SK-N-SH treated with all-trans-retinoic acid at 6 μM for 48 hours (cell line): ENCODE measurements around the gene ETS1.
A peak's percentile ranks its signal among the peaks of the same experiment; 100 is the strongest.

Source experiments
- ATAC-seq: fragments of 200-7000 bp; cut with Tn5 transposase; 3 replicates; pipeline ENCODE4 v1.9.1; 2020; ENCODE audit warnings: mild to moderate bottlenecking, moderate library complexity
- ARNTL ChIP-seq: fragments of 450-650 bp; formaldehyde crosslinking; IDR thresholded peaks from 2 replicates; pipeline ENCODE4 v1.5.0; 2020; ENCODE audit warnings: low read depth, mild to moderate bottlenecking, moderate library complexity, borderline replicate concordance
- BACH2 ChIP-seq: fragments of 250-450 bp; sonication (Bioruptor Pico); IDR thresholded peaks from 2 replicates; pipeline ENCODE4 v1.9.0; 2021; ENCODE audit warnings: mild to moderate bottlenecking, borderline replicate concordance
- CSDC2 ChIP-seq: fragments of 250-450 bp; sonication (Bioruptor Pico); IDR thresholded peaks from 2 replicates; pipeline ENCODE4 v1.5.0; 2020; ENCODE audit warnings: mild to moderate bottlenecking, moderate library complexity
- ISL1 ChIP-seq: fragments of 250-450 bp; sonication (Bioruptor Pico); IDR thresholded peaks from 2 replicates; pipeline ENCODE4 v2.1.2; 2022; ENCODE audit warnings: mild to moderate bottlenecking, moderate library complexity
- OSR1 ChIP-seq: fragments of 250-450 bp; sonication (Bioruptor Pico); IDR thresholded peaks from 2 replicates; pipeline ENCODE4 v1.8.0; 2022; ENCODE audit warnings: moderate library complexity, mild to moderate bottlenecking, inconsistent platforms
- PPARA ChIP-seq: fragments of 250-450 bp; sonication (Bioruptor Pico); IDR thresholded peaks from 2 replicates; pipeline ENCODE4 v1.5.0; 2020; ENCODE audit warnings: mild to moderate bottlenecking, borderline replicate concordance
- RARB ChIP-seq: fragments of 250-450 bp; sonication (Bioruptor Pico); IDR thresholded peaks from 2 replicates; pipeline ENCODE4 v1.8.0; 2021; ENCODE audit warnings: mild to moderate bottlenecking, moderate library complexity
- SNAI2 ChIP-seq: fragments of 250-450 bp; sonication (Bioruptor Pico); IDR thresholded peaks from 2 replicates; pipeline ENCODE4 v1.5.0; 2020; ENCODE audit warnings: mild to moderate bottlenecking, moderate library complexity
- TCF4 ChIP-seq: fragments of 250-450 bp; sonication (Bioruptor Pico); IDR thresholded peaks from 2 replicates; pipeline ENCODE4 v1.8.0; 2021; ENCODE audit warnings: mild to moderate bottlenecking, moderate library complexity, borderline replicate concordance
- TOX ChIP-seq: fragments of 250-450 bp; sonication (Bioruptor Pico); IDR thresholded peaks from 2 replicates; pipeline ENCODE4 v1.8.0; 2021; ENCODE audit warnings: mild to moderate bottlenecking, moderate library complexity, borderline replicate concordance
- ZC3H10 ChIP-seq: fragments of 250-450 bp; sonication (Bioruptor Pico); IDR thresholded peaks from 2 replicates; pipeline ENCODE4 v1.5.1; 2021; ENCODE audit warnings: mild to moderate bottlenecking, moderate library complexity
- ZFP3 ChIP-seq: fragments of 250-450 bp; sonication (Bioruptor Pico); IDR thresholded peaks from 2 replicates; pipeline ENCODE4 v1.5.0; 2020; ENCODE audit warnings: mild to moderate bottlenecking, moderate library complexity
- ZNF565 ChIP-seq: fragments of 450-650 bp; formaldehyde crosslinking; conservative IDR thresholded peaks from 2 replicates; pipeline ENCODE4 v1.5.0; 2020; ENCODE audit warnings: low read depth, mild to moderate bottlenecking, moderate library complexity
- TF ChIP-seq, protein P1 (sequence below): fragments of 250-450 bp; sonication (Bioruptor Pico); IDR thresholded peaks from 2 replicates; pipeline ENCODE4 v1.8.0; 2021; ENCODE audit warnings: low read depth, mild to moderate bottlenecking, moderate library complexity, borderline replicate concordance
- TF ChIP-seq, protein P2 (sequence below): fragments of 250-450 bp; sonication (Bioruptor Pico); IDR thresholded peaks from 2 replicates; pipeline ENCODE4 v1.5.1; 2021; ENCODE audit warnings: mild to moderate bottlenecking, moderate library complexity
- TF ChIP-seq, protein P3 (sequence below): fragments of 250-450 bp; sonication (Bioruptor Pico); IDR thresholded peaks from 2 replicates; pipeline ENCODE4 v1.5.0; 2020; ENCODE audit warnings: mild to moderate bottlenecking, moderate library complexity
- TF ChIP-seq, protein P4 (sequence below): fragments of 250-450 bp; sonication (Bioruptor Pico); IDR thresholded peaks from 2 replicates; pipeline ENCODE4 v1.8.0; 2020; ENCODE audit warnings: mild to moderate bottlenecking, moderate library complexity, borderline replicate concordance

Gene ETS1

DNA sequence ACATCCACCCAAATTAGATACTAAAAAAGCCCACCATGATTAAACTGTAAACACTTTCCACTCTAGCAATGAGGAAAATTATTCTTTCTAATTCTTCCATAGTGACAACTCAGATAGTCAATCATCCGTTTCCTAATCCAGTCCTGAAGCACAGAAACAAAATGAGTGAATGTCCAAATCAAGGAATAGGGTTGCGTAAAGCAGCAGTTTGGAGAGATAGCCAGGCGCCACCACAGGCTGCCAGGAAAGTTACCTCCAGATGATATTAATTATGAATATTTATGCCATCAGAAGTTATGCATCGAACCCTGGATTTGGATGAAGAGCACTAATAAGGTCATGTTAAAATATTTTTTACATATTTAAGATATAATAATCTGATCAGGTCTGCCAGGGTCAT is 63.2 kb downstream of the ETS1 start:
- ATAC-seq: no peak

DNA sequence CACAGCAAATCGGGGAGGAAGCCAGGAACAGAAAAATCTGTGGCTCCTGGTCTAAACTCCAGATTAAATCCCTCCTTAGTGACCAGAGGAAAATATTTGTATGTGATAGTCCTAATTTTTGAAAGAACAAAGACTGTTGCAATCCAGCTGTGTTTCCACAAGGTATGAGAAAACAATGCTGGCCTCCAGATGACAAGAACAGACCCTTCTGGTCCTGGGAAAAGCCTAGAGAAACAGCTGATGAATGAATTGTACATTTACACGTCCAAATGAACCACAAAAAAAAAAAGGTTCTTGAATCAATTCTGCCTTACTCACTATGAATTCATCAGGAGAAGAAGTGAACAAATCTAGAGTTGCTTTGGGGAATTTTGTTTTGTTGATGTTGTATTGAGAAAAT is 63.7 kb downstream of the ETS1 start:
- TF ChIP-seq, protein P1, sequence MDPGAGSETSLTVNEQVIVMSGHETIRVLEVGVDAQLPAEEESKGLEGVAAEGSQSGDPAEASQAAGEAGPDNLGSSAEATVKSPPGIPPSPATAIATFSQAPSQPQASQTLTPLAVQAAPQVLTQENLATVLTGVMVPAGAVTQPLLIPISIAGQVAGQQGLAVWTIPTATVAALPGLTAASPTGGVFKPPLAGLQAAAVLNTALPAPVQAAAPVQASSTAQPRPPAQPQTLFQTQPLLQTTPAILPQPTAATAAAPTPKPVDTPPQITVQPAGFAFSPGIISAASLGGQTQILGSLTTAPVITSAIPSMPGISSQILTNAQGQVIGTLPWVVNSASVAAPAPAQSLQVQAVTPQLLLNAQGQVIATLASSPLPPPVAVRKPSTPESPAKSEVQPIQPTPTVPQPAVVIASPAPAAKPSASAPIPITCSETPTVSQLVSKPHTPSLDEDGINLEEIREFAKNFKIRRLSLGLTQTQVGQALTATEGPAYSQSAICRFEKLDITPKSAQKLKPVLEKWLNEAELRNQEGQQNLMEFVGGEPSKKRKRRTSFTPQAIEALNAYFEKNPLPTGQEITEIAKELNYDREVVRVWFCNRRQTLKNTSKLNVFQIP (CRISPR knock-in tag): no peak
- no peak for TF ChIP-seq ARNTL
- TF ChIP-seq ZNF565 (CRISPR knock-in tag): no peak
- TF ChIP-seq ZC3H10 (CRISPR knock-in tag): no peak

More for the DNA sequence above, 63.2 kb downstream of the ETS1 start:
- 0 out of 2 replicates have a peak, but pooled peaks have one; percentile 31 for TF ChIP-seq ISL1
- TF ChIP-seq TOX (CRISPR knock-in tag): no peak

DNA sequence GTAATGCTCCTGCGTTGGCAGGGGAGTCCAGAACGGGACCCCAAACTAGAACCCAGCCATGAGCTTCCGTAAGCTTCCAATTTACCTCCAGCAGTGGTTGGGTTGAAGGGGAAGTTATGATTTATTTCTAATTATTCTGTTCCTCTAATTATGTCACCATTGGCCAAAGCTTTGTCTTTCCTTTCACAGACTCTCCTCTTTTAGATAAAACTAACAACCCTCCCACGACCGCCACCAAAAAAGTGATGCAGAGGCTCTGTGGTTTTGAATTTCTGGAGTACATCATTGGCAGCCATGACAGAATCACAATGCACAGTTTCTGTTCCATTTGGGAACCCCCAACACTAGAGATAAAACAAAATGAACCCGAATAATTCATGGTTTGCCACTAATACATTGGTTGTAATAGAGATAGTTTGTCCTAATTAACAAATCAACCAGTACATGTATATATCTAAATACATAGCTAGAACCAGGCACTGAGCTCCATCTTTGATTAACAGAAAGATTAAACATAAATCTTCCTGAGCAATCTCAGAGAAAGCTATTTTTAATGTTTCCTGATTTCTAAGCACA is 64.3 kb downstream of the ETS1 start:
- TF ChIP-seq, protein P2, sequence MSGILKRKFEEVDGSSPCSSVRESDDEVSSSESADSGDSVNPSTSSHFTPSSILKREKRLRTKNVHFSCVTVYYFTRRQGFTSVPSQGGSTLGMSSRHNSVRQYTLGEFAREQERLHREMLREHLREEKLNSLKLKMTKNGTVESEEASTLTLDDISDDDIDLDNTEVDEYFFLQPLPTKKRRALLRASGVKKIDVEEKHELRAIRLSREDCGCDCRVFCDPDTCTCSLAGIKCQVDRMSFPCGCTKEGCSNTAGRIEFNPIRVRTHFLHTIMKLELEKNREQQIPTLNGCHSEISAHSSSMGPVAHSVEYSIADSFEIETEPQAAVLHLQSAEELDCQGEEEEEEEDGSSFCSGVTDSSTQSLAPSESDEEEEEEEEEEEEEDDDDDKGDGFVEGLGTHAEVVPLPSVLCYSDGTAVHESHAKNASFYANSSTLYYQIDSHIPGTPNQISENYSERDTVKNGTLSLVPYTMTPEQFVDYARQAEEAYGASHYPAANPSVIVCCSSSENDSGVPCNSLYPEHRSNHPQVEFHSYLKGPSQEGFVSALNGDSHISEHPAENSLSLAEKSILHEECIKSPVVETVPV (CRISPR knock-in tag): no peak
- TF ChIP-seq, protein P3, sequence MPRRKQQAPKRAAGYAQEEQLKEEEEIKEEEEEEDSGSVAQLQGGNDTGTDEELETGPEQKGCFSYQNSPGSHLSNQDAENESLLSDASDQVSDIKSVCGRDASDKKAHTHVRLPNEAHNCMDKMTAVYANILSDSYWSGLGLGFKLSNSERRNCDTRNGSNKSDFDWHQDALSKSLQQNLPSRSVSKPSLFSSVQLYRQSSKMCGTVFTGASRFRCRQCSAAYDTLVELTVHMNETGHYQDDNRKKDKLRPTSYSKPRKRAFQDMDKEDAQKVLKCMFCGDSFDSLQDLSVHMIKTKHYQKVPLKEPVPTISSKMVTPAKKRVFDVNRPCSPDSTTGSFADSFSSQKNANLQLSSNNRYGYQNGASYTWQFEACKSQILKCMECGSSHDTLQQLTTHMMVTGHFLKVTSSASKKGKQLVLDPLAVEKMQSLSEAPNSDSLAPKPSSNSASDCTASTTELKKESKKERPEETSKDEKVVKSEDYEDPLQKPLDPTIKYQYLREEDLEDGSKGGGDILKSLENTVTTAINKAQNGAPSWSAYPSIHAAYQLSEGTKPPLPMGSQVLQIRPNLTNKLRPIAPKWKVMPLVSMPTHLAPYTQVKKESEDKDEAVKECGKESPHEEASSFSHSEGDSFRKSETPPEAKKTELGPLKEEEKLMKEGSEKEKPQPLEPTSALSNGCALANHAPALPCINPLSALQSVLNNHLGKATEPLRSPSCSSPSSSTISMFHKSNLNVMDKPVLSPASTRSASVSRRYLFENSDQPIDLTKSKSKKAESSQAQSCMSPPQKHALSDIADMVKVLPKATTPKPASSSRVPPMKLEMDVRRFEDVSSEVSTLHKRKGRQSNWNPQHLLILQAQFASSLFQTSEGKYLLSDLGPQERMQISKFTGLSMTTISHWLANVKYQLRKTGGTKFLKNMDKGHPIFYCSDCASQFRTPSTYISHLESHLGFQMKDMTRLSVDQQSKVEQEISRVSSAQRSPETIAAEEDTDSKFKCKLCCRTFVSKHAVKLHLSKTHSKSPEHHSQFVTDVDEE (CRISPR knock-in tag): no peak
- TF ChIP-seq ARNTL (no peak), ISL1 (no peak), TCF4 (CRISPR knock-in tag) (no peak), CSDC2 (CRISPR knock-in tag) (no peak), SNAI2 (no peak)
- TF ChIP-seq, protein P1 (CRISPR knock-in tag): no peak
- no peak for ATAC-seq

More for the DNA sequence above, 63.7 kb downstream of the ETS1 start:
- ATAC-seq: no peak

DNA sequence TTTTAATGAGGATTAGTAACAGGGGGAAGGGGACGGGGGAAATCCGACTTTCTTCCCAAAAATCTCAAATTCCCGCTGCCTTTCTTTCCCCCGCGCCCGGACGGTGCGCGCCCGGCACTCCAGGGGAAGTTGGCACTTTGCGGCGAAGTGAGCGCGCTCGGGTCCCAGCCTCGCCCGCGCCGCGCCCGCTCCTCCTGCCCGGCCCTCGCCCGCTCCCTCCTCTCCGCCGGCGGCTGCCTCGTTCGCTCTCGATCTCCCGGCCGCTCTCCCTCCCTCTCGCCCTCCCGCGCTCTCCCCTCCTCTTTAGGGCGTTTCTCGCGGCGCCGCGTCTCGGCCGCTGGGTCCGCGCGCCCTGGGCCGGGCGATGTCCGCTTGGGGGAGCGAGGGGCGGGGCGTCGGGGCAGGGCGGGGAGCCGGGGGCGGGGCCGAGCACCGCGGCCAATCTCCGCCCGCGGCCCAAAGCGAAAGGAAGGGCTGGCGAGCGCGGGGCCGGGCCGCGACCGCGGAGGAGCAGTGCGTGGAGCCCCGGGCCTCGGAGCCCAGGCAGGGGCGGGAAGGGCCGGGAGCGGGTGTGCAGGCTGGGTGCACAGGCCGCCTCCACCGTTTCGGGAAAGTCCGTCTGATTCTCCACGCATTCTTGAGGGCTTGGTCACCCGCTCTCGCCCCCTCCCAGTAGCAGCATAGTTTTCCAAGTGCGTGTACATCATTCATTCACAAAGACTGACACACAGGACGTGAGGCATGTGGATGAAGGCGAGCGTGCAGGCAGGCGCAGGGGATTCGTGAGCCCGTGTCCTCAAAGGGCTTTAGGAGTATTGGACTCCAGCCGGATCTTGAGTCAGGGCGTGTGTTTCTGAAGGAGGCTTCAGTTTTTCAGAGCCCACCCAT is 65.1 kb downstream of the ETS1 start:
- ATAC-seq: peak; percentile 80
- TF ChIP-seq RARB (CRISPR knock-in tag) (no peak), ISL1 (0 out of 2 replicates have a peak, but pooled peaks have one; percentile 12)
- TF ChIP-seq, protein P3 (CRISPR knock-in tag): peak; percentile 43; the same call in 1 of the 2 replicates

DNA sequence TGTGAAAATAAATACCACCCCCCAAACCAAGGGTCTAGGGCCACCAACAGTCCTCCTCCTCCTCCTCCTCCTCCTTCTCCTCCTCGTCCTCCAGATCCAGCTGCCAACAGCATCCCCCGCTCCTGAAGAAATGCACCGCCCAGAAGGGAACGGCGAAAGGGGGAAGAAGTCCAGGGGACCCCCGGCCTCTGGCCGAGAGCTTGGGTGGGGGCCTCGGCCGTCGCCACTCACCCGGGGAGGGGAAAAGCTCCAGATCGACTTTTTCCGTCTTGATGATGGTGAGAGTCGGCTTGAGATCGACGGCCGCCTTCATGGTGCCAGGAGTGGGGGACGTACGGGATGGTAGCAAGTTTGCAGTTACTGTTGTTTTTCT is 65.7 kb downstream of the ETS1 start:
- TF ChIP-seq, protein P4, sequence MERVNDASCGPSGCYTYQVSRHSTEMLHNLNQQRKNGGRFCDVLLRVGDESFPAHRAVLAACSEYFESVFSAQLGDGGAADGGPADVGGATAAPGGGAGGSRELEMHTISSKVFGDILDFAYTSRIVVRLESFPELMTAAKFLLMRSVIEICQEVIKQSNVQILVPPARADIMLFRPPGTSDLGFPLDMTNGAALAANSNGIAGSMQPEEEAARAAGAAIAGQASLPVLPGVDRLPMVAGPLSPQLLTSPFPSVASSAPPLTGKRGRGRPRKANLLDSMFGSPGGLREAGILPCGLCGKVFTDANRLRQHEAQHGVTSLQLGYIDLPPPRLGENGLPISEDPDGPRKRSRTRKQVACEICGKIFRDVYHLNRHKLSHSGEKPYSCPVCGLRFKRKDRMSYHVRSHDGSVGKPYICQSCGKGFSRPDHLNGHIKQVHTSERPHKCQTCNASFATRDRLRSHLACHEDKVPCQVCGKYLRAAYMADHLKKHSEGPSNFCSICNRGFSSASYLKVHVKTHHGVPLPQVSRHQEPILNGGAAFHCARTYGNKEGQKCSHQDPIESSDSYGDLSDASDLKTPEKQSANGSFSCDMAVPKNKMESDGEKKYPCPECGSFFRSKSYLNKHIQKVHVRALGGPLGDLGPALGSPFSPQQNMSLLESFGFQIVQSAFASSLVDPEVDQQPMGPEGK (CRISPR knock-in tag): no peak
- TF ChIP-seq OSR1: no peak
- TF ChIP-seq, protein P2 (CRISPR knock-in tag): no peak
- no peak for TF ChIP-seq CSDC2 (CRISPR knock-in tag)
- no peak for TF ChIP-seq ZC3H10 (CRISPR knock-in tag)
- no peak for TF ChIP-seq BACH2
- no peak for TF ChIP-seq ARNTL
- TF ChIP-seq PPARA (CRISPR knock-in tag): no peak
- TF ChIP-seq ZFP3 (CRISPR knock-in tag): no peak
- TF ChIP-seq TCF4 (CRISPR knock-in tag): no peak
- ATAC-seq: no peak
